Fibroblast of lung (primary cell): Measurements from ENCODE around the gene CCDC106. TPM values are rescaled to one million over a fixed set of nuclear protein-coding genes. Genes with fewer than 3 reads are reported as not detected.

Experiments
- DNase-seq, 2 donors: peaks; one replicate each; pipeline versions ENCODE4 v3.0.0 to v3.0.0-alpha.2; 2010; ENCODE audit warnings: low read depth in 2 of 2
- H2AFZ ChIP-seq: 2 replicates; pipeline ENCODE4 v1.5.1; 2012; ENCODE audit warnings: low read length, control low read depth, inconsistent platforms
- H3K27ac ChIP-seq: 2 replicates; pipeline ENCODE4 v1.5.1; 2011; ENCODE audit warnings: low read length, control low read depth; ENCODE audit not compliant: insufficient read depth
- H3K27me3 ChIP-seq: 2 replicates; pipeline ENCODE4 v1.5.1; 2011; ENCODE audit warnings: mild to moderate bottlenecking, low read length; ENCODE audit not compliant: control insufficient read depth, insufficient read depth
- H3K36me3 ChIP-seq: 2 replicates; pipeline ENCODE4 v1.5.1; 2011; ENCODE audit warnings: low read length; ENCODE audit not compliant: control insufficient read depth, insufficient read depth
- H3K4me1 ChIP-seq: 2 replicates; pipeline ENCODE4 v1.5.1; 2011; ENCODE audit warnings: low read length; ENCODE audit not compliant: control insufficient read depth, insufficient read depth; ENCODE audit errors: extremely low read depth
- H3K4me2 ChIP-seq: 2 replicates; pipeline ENCODE4 v1.5.1; 2011; ENCODE audit warnings: low read length, control low read depth; ENCODE audit not compliant: insufficient read depth; ENCODE audit errors: extremely low read depth
- H3K4me3 ChIP-seq, 4 experiments: fragments of 200-600 bp in 1 of 4; sonication (generic) in 1 of 4; replicated peaks in 1 of 4; 2 replicates each; pipeline ENCODE4 v1.5.1; 2011 to 2016; ENCODE audit warnings: low read length in 4 of 4, low read depth in 3 of 4, mild to moderate bottlenecking in 3 of 4, control low read depth in 2 of 4, inconsistent platforms in 1 of 4, mixed read lengths in 1 of 4; ENCODE audit not compliant: insufficient read depth in 1 of 4; ENCODE audit errors: control extremely low read depth in 1 of 4
- H3K79me2 ChIP-seq: 2 replicates; pipeline ENCODE4 v1.5.1; 2012; ENCODE audit warnings: mild to moderate bottlenecking, low read length, inconsistent platforms; ENCODE audit not compliant: control insufficient read depth, insufficient read depth
- H3K9ac ChIP-seq: 2 replicates; pipeline ENCODE4 v1.5.1; 2011; ENCODE audit warnings: mild to moderate bottlenecking, low read length, control low read depth; ENCODE audit not compliant: insufficient read depth
- H3K9me3 ChIP-seq: 2 replicates; pipeline ENCODE4 v1.5.1; 2012; ENCODE audit warnings: low read depth, low read length; ENCODE audit not compliant: control insufficient read depth, insufficient read depth
- H4K20me1 ChIP-seq: 2 replicates; pipeline ENCODE4 v1.5.1; 2011; ENCODE audit warnings: low read length; ENCODE audit not compliant: control insufficient read depth, insufficient read depth; ENCODE audit errors: extremely low read depth
- EZH2 ChIP-seq: IDR thresholded peaks from 2 replicates; pipeline ENCODE4 v1.5.1; 2012; ENCODE audit warnings: low read length, control low read depth, mild to moderate bottlenecking; ENCODE audit errors: missing control alignments
- polyA plus RNA-seq, 2 donors: library from polyadenylated mRNA; depleted of rRNA in 1 of 2; stranded (reverse) in 1 of 2; unstranded in 1 of 2; fragments of >200 nt; gene quantifications; 2 replicates each; pipeline ENCODE4 v1.2.1, GENCODE V29; 2011 to 2012; ENCODE audit warnings: missing spikeins in 1 of 2
- total RNA-seq: library from RNA; depleted of rRNA; stranded (reverse); fragments of >200 nt; gene quantifications from 2 replicates; pipeline ENCODE4 v1.2.1, GENCODE V29; 2014
- TF ChIP-seq, protein P1 (sequence below), 2 donors: IDR thresholded peaks in 1 of 2; conservative IDR thresholded peaks in 1 of 2; 1 replicate in 1 of 2; 2 replicates in 1 of 2; pipeline ENCODE4 v1.5.1; 2011 to 2012; ENCODE audit warnings: low read length in 2 of 2, control low read depth in 1 of 2, inconsistent platforms in 1 of 2, low read depth in 1 of 2, mild to moderate bottlenecking in 1 of 2

Gene CCDC106
- total and polyA plus RNA-seq, 2 donors (not counting 1 experiment from before 2014, with no cell fraction given), result 4.5 to 10.2 TPM

DNA sequence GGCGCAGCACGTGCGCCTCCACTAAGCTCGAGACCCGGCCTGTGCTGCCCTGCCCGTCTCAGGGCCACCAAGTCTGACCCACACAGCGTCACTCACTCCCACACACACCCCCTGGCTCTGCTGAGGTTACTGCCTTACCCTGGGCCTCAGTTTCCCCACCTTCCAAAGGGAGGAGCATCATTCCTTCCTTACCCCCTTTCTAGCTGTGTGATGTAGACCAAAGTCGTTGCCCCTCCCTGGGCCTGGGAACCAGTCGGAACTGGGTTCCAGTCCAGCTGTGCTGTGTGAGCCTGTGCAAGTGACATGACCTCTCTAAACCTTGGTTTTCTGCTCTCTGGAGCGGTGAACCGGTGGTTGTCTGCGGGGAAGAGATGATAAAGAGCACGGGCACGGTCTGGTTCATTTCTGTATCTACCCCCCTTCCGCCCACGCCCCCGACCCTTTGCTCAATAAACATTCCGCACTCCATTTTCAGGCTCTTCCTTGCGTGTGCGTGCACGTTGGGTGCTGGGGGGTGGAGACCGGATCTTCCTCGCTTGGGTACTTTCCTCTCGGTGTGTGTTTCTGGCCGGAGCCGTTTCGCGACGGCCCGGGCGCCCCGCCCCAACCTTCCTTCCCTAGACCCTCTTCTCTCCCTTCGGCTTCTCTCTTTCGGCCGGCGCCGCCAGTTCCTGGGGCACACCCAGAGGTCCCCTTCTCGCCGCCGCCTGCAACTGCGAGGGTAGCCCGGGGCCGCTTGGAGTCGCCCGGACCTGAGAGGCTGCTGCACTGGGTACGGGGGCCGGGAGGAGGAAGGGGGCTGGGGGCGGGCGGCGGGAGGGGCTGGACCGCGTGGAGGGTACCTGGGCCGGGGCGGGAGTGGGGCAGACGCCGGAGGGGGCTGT lies 4.8 kb upstream of the CCDC106 start, which contains the start of gene ZNF581:
Gene ZNF581 (plus strand): TSS at position 647 of the 884 bp plus-strand sequence. CDS start 923 bp downstream, outside the sequence.
- Histone ChIP-seq H3K9ac (peak within 1 kb of the TSS; percentile 74), H3K27me3 (no peaks in the 10 kb centered on the region), H4K20me1 (no peaks in the 10 kb centered on the region), H3K27ac (peak within 1 kb of the TSS; percentile 51), H3K4me2 (peak within 1 kb of the TSS; percentile 89), H2AFZ (no peak within 1 kb of the TSS), H3K4me3 (peak within 1 kb of the TSS; percentile 84 to 92 (median 86)), H3K79me2 (peaks cover 37% of the 10 kb centered on the region), H3K9me3 (no peaks in the 10 kb centered on the region), H3K4me1 (peaks cover 16% of the 10 kb centered on the region), H3K36me3 (peaks cover 14% of the 10 kb centered on the region)
- DNase-seq, result peak; percentile 71 to 79
- TF ChIP-seq EZH2, result no peak
- TF ChIP-seq, protein P1, sequence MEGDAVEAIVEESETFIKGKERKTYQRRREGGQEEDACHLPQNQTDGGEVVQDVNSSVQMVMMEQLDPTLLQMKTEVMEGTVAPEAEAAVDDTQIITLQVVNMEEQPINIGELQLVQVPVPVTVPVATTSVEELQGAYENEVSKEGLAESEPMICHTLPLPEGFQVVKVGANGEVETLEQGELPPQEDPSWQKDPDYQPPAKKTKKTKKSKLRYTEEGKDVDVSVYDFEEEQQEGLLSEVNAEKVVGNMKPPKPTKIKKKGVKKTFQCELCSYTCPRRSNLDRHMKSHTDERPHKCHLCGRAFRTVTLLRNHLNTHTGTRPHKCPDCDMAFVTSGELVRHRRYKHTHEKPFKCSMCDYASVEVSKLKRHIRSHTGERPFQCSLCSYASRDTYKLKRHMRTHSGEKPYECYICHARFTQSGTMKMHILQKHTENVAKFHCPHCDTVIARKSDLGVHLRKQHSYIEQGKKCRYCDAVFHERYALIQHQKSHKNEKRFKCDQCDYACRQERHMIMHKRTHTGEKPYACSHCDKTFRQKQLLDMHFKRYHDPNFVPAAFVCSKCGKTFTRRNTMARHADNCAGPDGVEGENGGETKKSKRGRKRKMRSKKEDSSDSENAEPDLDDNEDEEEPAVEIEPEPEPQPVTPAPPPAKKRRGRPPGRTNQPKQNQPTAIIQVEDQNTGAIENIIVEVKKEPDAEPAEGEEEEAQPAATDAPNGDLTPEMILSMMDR (conservative IDR thresholded peaks at IDR 0.05 in 1 of 2, IDR thresholded peaks at IDR 0.05 in 1 of 2; ENCODE audit: low read depth in 1 of 2, low read length in 2 of 2), result no peak

DNA sequence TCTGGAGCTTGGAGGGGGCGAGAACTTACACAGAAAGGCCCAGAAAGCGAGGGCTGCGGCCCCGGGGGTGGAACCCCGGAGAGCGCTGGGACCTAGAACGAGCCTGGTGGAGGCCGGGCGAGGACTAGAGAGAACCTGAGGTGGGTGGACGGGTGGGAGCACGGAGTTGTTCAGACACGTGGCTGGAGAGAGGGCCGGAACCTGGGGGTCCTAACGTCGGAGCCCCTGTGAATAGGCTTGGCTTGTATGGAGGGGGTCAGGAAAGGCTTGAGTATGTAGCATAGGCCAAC lies 4.2 kb upstream of the CCDC106 start:
- DNase-seq, result no peak
- Histone ChIP-seq H3K4me1 (peaks cover 16% of the 10 kb centered on the region), H2AFZ (no peak overlapping the region), H3K27me3 (no peaks in the 10 kb centered on the region), H4K20me1 (no peaks in the 10 kb centered on the region), H3K4me3 (peak overlapping the region; percentile 81 to 87 (median 85)), H3K4me2 (peak overlapping the region; percentile 55), H3K27ac (peak overlapping the region; percentile 51), H3K36me3 (peaks cover 12% of the 10 kb centered on the region), H3K9me3 (no peaks in the 10 kb centered on the region), H3K9ac (peak overlapping the region; percentile 74), H3K79me2 (peaks cover 34% of the 10 kb centered on the region)
- TF ChIP-seq, protein P1 (conservative IDR thresholded peaks at IDR 0.05 in 1 of 2, IDR thresholded peaks at IDR 0.05 in 1 of 2; ENCODE audit: low read depth in 1 of 2, low read length in 2 of 2), result no peak
- TF ChIP-seq EZH2, result no peak

DNA sequence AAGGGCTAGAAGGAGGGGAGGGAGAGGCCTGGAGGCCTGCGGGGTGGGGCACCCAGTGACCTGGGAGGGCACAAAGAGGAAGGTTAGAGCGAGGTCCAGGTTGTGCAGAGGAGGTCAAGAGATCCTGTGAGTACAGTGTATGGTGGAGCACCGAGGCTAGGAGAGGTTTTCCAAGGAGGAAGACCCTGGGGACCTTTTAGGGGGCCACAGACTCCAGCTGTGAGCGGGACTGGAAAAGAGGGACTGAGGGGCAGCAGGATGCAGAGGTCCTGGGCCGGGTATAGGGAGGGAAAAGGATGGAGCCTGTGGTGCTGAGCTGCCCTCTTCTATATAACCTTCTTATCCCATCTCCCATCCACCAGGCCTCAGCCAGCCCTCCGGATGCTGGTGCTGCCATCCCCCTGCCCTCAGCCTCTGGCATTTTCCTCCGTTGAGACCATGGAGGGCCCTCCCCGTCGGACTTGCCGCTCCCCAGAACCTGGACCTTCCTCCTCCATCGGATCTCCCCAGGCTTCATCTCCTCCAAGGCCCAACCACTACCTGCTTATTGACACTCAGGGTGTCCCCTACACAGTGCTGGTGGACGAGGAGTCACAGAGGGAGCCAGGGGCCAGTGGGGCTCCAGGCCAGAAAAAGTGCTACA lies 3.7 kb upstream of the CCDC106 start:
- Histone ChIP-seq H3K36me3 (peaks cover 12% of the 10 kb centered on the region), H3K9me3 (no peaks in the 10 kb centered on the region), H3K4me2 (peak overlapping the region; percentile 55), H3K79me2 (peaks cover 30% of the 10 kb centered on the region), H3K9ac (peak overlapping the region; percentile 74), H3K27me3 (no peaks in the 10 kb centered on the region), H4K20me1 (no peaks in the 10 kb centered on the region), H3K4me1 (peaks cover 16% of the 10 kb centered on the region), H2AFZ (no peak overlapping the region), H3K4me3 (peak overlapping the region; percentile 81 to 87 (median 85)), H3K27ac (peak overlapping the region; percentile 51)
- TF ChIP-seq, protein P1 (conservative IDR thresholded peaks at IDR 0.05 in 1 of 2, IDR thresholded peaks at IDR 0.05 in 1 of 2; ENCODE audit: low read depth in 1 of 2, low read length in 2 of 2), result no peak
- no peak for TF ChIP-seq EZH2
- DNase-seq, result no peak
